D721Med (cell line): ENCODE data around the gene HIGD1A.

ENCODE experiments used
- DNase-seq: peaks from one replicate; pipeline ENCODE4 v3.0.0; 2011; ENCODE audit warnings: low spot score; ENCODE audit not compliant: insufficient read length
- FAIRE-seq: peaks from 2 replicates; lab custom pipeline; 2011; peaks lifted over from hg19 to GRCh38; lab: Jason Lieb, UNC
- TF ChIP-seq, protein P1 (sequence below): IDR thresholded peaks from 2 replicates; pipeline ENCODE4 v1.5.1; 2012; ENCODE audit warnings: mild to moderate bottlenecking, control low read depth; ENCODE audit not compliant: insufficient read depth; ENCODE audit errors: missing control alignments

HIGD1A gene

DNA sequence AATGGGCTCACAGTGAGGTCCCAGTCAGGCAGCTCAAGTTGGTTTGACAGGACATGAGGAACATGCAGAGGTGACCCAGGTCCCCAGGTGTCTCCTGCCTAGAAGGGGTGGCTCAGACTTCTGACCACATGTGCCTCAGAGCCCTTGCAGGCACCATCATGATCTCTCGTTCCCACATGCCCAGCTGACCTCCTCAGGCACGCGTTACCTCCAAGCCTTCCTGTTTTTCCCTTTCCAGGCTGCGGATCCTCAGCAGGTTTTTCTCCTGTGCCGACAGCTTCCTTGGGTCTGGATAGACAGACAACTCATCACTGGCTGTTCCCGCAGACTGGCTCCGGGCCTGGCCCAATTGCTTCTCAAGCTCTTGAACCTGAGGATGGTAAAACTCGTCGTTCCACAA is 61.6 kb downstream of the HIGD1A start:
- DNase-seq (no peak), FAIRE-seq (no peak)
- TF ChIP-seq, protein P1, sequence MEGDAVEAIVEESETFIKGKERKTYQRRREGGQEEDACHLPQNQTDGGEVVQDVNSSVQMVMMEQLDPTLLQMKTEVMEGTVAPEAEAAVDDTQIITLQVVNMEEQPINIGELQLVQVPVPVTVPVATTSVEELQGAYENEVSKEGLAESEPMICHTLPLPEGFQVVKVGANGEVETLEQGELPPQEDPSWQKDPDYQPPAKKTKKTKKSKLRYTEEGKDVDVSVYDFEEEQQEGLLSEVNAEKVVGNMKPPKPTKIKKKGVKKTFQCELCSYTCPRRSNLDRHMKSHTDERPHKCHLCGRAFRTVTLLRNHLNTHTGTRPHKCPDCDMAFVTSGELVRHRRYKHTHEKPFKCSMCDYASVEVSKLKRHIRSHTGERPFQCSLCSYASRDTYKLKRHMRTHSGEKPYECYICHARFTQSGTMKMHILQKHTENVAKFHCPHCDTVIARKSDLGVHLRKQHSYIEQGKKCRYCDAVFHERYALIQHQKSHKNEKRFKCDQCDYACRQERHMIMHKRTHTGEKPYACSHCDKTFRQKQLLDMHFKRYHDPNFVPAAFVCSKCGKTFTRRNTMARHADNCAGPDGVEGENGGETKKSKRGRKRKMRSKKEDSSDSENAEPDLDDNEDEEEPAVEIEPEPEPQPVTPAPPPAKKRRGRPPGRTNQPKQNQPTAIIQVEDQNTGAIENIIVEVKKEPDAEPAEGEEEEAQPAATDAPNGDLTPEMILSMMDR, result no peak

DNA sequence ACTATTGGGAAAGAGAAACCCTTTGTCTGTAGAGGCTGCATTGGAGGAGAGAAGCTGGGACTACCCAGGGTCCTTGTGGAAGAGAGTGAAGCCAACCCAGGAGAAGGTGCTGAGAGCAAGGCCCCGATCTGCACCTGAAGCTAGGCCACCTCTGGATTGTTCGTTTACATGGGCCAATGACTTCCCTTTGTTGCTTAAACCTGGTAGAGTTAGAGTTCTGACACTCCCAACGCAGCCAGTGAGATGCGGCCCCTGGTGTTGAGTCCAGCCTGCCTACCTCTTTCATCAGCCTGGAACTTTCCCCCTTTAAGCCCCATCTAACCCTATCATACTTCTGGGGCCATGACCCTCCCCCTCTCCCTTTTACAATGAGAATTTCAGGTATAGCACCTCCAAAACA is 62.0 kb downstream of the HIGD1A start:
- DNase-seq, result no peak
- no peak for FAIRE-seq
- TF ChIP-seq, protein P1, result no peak

DNA sequence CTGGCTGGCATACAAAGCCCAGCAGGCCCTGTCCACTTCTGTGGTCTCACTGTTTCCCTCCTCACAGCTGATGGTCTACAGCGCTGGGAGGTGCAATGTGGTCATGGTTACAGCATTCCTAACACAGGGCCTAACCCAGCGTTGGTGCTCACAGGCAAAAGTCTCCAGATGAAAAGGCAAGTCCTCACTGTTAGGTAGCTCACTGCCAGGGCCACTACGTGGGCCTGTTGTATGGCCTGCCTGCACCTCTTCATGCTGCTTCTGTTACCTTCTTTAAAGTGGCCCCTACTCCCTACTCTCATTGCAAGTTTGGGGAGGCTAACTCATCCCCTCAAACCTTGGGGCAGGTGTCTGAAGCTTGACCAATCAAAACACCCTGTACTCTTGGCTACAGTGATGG is 62.5 kb downstream of the HIGD1A start:
- no peak for DNase-seq
- no peak for FAIRE-seq
- TF ChIP-seq, protein P1, result no peak

DNA sequence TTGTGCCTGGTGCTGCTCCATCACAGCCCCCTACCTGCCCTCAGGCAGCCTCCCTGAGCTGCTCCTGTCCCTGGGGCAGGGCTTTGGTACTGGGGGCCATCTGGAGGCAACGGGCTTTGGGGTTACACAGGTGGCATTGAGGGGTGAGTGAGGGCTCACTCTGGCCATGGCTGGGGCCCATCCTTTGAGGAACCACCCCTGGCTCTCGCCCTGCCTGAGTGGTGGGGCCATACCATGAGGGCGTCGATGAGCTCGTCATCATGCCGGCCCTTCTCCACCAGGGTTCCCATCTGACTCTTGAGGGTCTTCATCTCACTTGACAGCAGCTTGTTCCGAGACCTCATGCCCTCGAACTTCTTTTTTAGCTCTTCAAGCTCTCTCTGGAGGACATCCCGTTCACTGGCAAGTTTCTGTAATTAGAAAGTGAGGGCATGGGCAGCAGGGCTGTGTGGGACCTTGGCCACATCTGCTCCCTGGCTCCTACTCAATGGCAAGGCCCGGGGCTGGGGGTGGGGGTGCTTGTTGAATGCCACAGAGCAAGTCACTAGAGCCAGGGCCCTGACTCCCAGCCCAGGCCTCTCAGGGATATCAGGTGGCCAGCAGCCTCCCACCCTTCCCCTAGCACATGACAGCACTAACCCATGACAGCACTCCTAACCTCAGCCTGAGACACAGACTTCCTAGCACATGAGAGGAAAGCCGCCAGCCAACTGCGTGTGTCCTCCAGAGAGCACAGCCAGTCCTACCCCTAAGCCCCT is 64.7 kb downstream of the HIGD1A start:
- FAIRE-seq (no peak), DNase-seq (no peak)
- TF ChIP-seq, protein P1, result no peak

DNA sequence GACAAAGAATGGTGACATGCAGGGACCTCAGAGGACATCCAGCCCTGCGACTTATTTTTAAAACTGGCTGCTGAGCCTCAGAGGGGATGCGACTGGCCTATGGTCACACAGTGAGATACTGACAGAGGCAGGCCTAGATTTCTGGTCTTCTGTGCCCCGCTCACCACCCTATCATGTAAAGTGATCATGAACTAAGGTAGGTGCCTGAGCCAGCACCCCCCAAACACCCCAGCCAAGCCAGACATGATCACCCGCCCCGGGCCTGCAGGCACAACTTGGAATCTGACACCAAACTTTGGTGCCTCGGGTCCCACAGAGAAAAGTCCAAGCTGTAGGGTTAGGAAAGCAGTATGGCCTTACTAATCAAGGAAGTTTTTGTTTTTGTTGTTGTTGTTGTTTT is 67.8 kb downstream of the HIGD1A start:
- FAIRE-seq (no peak), DNase-seq (no peak)
- TF ChIP-seq, protein P1, result no peak

DNA sequence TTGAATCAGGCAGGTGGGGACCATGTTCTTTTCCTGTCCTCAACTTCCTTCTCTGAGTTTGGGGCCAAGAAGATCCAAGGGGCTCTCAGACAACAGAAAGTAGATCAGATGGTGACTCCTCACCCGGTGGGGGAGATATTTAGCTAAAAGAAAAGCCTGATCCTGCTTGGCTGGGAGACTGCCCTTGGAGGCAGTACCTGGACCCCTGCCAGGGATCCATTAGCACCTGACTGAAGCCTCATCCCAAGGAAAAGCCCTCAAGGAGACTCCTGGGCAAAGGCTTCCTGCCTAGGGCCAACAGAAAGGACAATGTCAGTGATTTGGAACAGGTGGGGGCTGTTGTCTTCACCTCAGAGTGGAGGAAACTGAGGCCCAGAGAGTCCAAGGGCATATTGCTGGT is 68.2 kb downstream of the HIGD1A start:
- no peak for FAIRE-seq
- no peak for DNase-seq
- TF ChIP-seq, protein P1, result no peak

DNA sequence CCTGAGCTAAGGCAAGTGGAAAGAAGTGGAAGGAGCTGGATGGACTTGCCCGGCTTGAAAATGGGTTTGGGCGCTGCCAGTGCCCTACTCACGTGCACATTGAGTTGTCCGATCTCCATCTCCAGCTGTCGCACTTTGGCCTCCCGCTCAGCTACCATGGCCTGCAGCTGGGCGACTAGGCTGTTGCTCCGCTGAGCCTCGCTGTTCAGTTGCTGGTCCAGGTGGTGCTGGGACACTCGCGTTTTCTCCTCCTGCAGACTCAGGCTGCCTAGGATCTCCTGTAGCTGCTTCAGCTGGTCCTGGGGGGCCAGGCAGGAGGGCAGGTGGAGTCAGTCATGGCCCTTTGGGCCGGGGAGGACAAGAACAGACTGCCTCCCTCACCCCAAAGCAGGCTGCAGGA is 68.7 kb downstream of the HIGD1A start:
- DNase-seq (no peak), FAIRE-seq (no peak)
- TF ChIP-seq, protein P1, result no peak
